Panc1 (cell line): Measurements from ENCODE around the gene MED13L. TPM values are rescaled to one million over a fixed set of nuclear protein-coding genes. Genes with fewer than 3 reads are reported as not detected.

Source experiments
- ATAC-seq: fragments of 200-7000 bp; cut with Tn5 transposase; 2 replicates; pipeline ENCODE4 v1.9.1; 2020; ENCODE audit warnings: mild to moderate bottlenecking, moderate library complexity
- BruUV-seq: library from RNA; stranded (reverse); fragments of 400-500 nt; replicated peaks from 2 replicates; lab custom pipeline; 2021; lab: Mats Ljungman, UMichigan
- CTCF ChIA-PET: fragments of 300-600 bp; sonication (Branson Sonifier 250); formaldehyde crosslinking; loops from one replicate; lab custom pipeline; 2022; ENCODE audit warnings: antibody characterized with exemption; lab: Charles Lee
- POLR2A ChIA-PET: fragments of 300-600 bp; sonication (Branson Sonifier 250); formaldehyde crosslinking; loops from one replicate; lab custom pipeline; 2022; ENCODE audit warnings: antibody characterized with exemption; lab: Charles Lee
- DNase-seq: peaks from one replicate; pipeline ENCODE4 v3.0.0-alpha.2; 2010; ENCODE audit warnings: low read depth, low spot score
- H3K27ac ChIP-seq: 2 replicates; pipeline ENCODE4 v1.5.1; 2011; ENCODE audit warnings: mild to moderate bottlenecking, low read length, inconsistent platforms
- H3K27me3 ChIP-seq: fragments of 200-500 bp; sonication (Bioruptor generic); 2 replicates; pipeline ENCODE4 v1.6.0; 2014; ENCODE audit warnings: low read length, inconsistent platforms; ENCODE audit not compliant: control insufficient read depth, insufficient read depth
- H3K36me3 ChIP-seq: fragments of 200-500 bp; sonication (Bioruptor generic); 2 replicates; pipeline ENCODE4 v1.5.1; 2014; ENCODE audit warnings: inconsistent platforms, mild to moderate bottlenecking, low read length, moderate library complexity; ENCODE audit not compliant: control insufficient read depth, insufficient read depth
- H3K4me1 ChIP-seq: 2 replicates; pipeline ENCODE4 v1.5.1; 2011; ENCODE audit warnings: inconsistent platforms, mild to moderate bottlenecking, low read length, moderate library complexity; ENCODE audit not compliant: control insufficient read depth, insufficient read depth
- H3K4me3 ChIP-seq, 2 experiments: 2 replicates each; pipeline ENCODE4 v1.5.1; 2011 to 2012; ENCODE audit warnings: low read depth in 2 of 2, low read length in 2 of 2, mild to moderate bottlenecking in 2 of 2, inconsistent platforms in 1 of 2, moderate library complexity in 1 of 2
- H3K9me3 ChIP-seq: fragments of 200-500 bp; sonication (Bioruptor generic); 2 replicates; pipeline ENCODE4 v1.5.1; 2014; ENCODE audit warnings: low read depth, mild to moderate bottlenecking, inconsistent platforms, low read length, moderate library complexity; ENCODE audit not compliant: control insufficient read depth, insufficient read depth
- POLR2AphosphoS5 ChIP-seq: IDR thresholded peaks from 2 replicates; pipeline ENCODE4 v1.6.1; 2012; ENCODE audit warnings: mild to moderate bottlenecking, low read depth, low read length, moderate library complexity
- SIN3A ChIP-seq: IDR thresholded peaks from 2 replicates; pipeline ENCODE4 v1.6.1; 2012; ENCODE audit warnings: low read depth, mild to moderate bottlenecking, low read length, moderate library complexity, borderline replicate concordance; ENCODE audit not compliant: insufficient read depth
- TCF7L2 ChIP-seq: IDR thresholded peaks from 2 replicates; pipeline ENCODE4 v1.6.1; 2011; ENCODE audit warnings: mild to moderate bottlenecking, low read depth, low read length, inconsistent platforms
- in situ Hi-C: cut with HindIII; loops from 2 replicates; pipeline ENCODE4 v1.10.0; 2016; ENCODE audit warnings: low sequenced_read_pairs, low pct_unique_long_range_greater_than_20kb
- intact Hi-C: fragments of 100-400 bp; cut with micrococcal nuclease; formaldehyde crosslinking; loops from one replicate; pipeline ENCODE4 v1.10.0; 2022; ENCODE audit not compliant: unreplicated experiment
- total RNA-seq: library from RNA; stranded (reverse); gene quantifications from one replicate; pipeline ENCODE4 v1.2.1, GENCODE V29; 2021; ENCODE audit not compliant: unreplicated experiment
- TF ChIP-seq, protein P1 (sequence below): fragments of 450-650 bp; IDR thresholded peaks from 2 replicates; pipeline ENCODE4 v1.5.1; 2017; ENCODE audit warnings: mild to moderate bottlenecking
- TF ChIP-seq, protein P2 (sequence below), 2 experiments: IDR thresholded peaks; 2 replicates each; pipeline ENCODE4 v1.6.1; 2011 to 2012; ENCODE audit warnings: low read depth in 2 of 2, control low read depth in 1 of 2, low read length in 1 of 2, mild to moderate bottlenecking in 1 of 2, moderate library complexity in 1 of 2; ENCODE audit not compliant: insufficient read depth in 1 of 2

MED13L gene
- total RNA-seq, 1 experiment from 2014 or later = 170 TPM

DNA sequence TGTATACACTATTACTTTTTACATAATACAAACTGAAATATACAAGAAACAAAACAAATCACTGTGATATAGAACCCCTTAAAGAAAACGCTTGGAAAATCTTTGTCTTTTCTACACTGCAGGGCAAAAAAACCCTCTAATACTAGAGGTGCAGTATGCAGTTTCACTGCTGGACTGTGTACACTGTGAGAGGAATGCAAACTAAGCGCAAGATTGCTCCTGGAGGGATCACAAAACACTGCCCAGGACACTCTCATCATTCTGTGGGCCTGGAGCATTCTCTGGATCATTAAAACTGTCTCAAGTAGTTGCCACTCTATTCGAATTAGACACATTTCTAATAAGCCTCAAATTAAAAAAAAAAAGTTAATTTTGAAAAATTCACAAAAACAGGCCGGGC is 217.6 kb downstream of the MED13L start:
- no TSS peak for BruUV-seq
- H3K4me3 ChIP-seq = no peak overlapping the region

DNA sequence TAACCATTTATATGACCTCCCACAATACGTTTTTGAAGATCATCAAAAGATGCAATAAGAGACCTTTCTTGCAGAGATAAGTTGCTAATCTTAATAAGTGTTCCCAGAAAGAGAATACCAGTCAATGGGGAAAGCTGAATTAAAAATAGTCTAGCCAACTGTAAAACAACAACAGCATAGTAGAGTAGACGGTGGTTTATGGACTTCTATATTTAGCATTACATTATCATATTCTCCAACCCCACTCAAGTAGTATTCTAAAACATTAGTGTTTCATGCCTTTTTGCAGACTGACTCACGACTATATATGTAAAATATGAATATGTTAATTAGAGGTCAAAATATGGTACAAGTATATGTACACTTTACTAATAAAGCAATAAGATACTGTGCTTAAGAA is 218.9 kb downstream of the MED13L start:
- Histone ChIP-seq H3K36me3 (no peaks in the 10 kb centered on the region), H3K27me3 (no peaks in the 10 kb centered on the region), H3K4me3 (no peak overlapping the region), H3K27ac (no peak overlapping the region), H3K4me1 (peaks cover 25% of the 10 kb centered on the region), H3K9me3 (no peaks in the 10 kb centered on the region)
- no TSS peak for BruUV-seq
- in situ Hi-C loops = no loop called here
- intact Hi-C loops = no loop called here
- ATAC-seq (no peak), DNase-seq (no peak)
- ChIA-PET POLR2A (interaction anchor here (0.6 to 0.7 kb wide), 2 partner anchors 62 to 190 kb away, joined by 4 to 6 read pairs; no protein-coding TSS in a partner anchor), CTCF (no interaction called here)
- TF ChIP-seq TCF7L2 (no peak), POLR2AphosphoS5 (no peak), SIN3A (no peak)
- TF ChIP-seq, protein P1, sequence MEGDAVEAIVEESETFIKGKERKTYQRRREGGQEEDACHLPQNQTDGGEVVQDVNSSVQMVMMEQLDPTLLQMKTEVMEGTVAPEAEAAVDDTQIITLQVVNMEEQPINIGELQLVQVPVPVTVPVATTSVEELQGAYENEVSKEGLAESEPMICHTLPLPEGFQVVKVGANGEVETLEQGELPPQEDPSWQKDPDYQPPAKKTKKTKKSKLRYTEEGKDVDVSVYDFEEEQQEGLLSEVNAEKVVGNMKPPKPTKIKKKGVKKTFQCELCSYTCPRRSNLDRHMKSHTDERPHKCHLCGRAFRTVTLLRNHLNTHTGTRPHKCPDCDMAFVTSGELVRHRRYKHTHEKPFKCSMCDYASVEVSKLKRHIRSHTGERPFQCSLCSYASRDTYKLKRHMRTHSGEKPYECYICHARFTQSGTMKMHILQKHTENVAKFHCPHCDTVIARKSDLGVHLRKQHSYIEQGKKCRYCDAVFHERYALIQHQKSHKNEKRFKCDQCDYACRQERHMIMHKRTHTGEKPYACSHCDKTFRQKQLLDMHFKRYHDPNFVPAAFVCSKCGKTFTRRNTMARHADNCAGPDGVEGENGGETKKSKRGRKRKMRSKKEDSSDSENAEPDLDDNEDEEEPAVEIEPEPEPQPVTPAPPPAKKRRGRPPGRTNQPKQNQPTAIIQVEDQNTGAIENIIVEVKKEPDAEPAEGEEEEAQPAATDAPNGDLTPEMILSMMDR = no peak
- TF ChIP-seq, protein P2, sequence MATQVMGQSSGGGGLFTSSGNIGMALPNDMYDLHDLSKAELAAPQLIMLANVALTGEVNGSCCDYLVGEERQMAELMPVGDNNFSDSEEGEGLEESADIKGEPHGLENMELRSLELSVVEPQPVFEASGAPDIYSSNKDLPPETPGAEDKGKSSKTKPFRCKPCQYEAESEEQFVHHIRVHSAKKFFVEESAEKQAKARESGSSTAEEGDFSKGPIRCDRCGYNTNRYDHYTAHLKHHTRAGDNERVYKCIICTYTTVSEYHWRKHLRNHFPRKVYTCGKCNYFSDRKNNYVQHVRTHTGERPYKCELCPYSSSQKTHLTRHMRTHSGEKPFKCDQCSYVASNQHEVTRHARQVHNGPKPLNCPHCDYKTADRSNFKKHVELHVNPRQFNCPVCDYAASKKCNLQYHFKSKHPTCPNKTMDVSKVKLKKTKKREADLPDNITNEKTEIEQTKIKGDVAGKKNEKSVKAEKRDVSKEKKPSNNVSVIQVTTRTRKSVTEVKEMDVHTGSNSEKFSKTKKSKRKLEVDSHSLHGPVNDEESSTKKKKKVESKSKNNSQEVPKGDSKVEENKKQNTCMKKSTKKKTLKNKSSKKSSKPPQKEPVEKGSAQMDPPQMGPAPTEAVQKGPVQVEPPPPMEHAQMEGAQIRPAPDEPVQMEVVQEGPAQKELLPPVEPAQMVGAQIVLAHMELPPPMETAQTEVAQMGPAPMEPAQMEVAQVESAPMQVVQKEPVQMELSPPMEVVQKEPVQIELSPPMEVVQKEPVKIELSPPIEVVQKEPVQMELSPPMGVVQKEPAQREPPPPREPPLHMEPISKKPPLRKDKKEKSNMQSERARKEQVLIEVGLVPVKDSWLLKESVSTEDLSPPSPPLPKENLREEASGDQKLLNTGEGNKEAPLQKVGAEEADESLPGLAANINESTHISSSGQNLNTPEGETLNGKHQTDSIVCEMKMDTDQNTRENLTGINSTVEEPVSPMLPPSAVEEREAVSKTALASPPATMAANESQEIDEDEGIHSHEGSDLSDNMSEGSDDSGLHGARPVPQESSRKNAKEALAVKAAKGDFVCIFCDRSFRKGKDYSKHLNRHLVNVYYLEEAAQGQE (IDR thresholded peaks at IDR 0.05; ENCODE audit: insufficient read depth in 1 of 2, low read depth in 2 of 2, low read length in 1 of 2) = no peak

More for the DNA sequence above, 217.6 kb downstream of the MED13L start:
- POLR2A ChIA-PET = no interaction called here
- intact Hi-C loops (loop anchor here (10.0 kb wide), 1 partner anchor 165 kb away; no protein-coding TSS in a partner anchor), in situ Hi-C loops (no loop called here)
- DNase-seq (no peak), ATAC-seq (no peak)
- CTCF ChIA-PET = no interaction called here
- H3K9me3 ChIP-seq = no peaks in the 10 kb centered on the region
- no peaks in the 10 kb centered on the region for H3K27me3 ChIP-seq
- H3K27ac ChIP-seq = no peak overlapping the region
- H3K36me3 ChIP-seq = no peaks in the 10 kb centered on the region
- TF ChIP-seq POLR2AphosphoS5 (no peak), TCF7L2 (no peak), SIN3A (no peak)
- TF ChIP-seq, protein P2 (IDR thresholded peaks at IDR 0.05; ENCODE audit: insufficient read depth in 1 of 2, low read depth in 2 of 2, low read length in 1 of 2) = no peak
- TF ChIP-seq, protein P1 = no peak
- H3K4me1 ChIP-seq = peaks cover 21% of the 10 kb centered on the region; the same call in 1 of the 2 replicates
